GM12874 (cell line): ENCODE results near the gene APOC3.

ENCODE experiments used
- TF ChIP-seq, protein P1 (sequence below): IDR thresholded peaks from 2 replicates; pipeline ENCODE4 v1.5.1; 2011; ENCODE audit warnings: low read depth, mild to moderate bottlenecking, control low read depth, low read length, moderate library complexity; ENCODE audit not compliant: insufficient read depth

The APOC3 gene

DNA sequence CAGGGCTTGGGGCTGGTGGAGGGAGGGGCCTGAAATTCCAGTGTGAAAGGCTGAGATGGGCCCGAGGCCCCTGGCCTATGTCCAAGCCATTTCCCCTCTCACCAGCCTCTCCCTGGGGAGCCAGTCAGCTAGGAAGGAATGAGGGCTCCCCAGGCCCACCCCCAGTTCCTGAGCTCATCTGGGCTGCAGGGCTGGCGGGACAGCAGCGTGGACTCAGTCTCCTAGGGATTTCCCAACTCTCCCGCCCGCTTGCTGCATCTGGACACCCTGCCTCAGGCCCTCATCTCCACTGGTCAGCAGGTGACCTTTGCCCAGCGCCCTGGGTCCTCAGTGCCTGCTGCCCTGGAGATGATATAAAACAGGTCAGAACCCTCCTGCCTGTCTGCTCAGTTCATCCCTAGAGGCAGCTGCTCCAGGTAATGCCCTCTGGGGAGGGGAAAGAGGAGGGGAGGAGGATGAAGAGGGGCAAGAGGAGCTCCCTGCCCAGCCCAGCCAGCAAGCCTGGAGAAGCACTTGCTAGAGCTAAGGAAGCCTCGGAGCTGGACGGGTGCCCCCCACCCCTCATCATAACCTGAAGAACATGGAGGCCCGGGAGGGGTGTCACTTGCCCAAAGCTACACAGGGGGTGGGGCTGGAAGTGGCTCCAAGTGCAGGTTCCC lies at the start of gene APOC3:
Gene APOC3, plus strand, starts transcription at position 383 of the 659 bp plus-strand sequence. CDS start 676 bp downstream, outside the sequence.
- TF ChIP-seq, protein P1, sequence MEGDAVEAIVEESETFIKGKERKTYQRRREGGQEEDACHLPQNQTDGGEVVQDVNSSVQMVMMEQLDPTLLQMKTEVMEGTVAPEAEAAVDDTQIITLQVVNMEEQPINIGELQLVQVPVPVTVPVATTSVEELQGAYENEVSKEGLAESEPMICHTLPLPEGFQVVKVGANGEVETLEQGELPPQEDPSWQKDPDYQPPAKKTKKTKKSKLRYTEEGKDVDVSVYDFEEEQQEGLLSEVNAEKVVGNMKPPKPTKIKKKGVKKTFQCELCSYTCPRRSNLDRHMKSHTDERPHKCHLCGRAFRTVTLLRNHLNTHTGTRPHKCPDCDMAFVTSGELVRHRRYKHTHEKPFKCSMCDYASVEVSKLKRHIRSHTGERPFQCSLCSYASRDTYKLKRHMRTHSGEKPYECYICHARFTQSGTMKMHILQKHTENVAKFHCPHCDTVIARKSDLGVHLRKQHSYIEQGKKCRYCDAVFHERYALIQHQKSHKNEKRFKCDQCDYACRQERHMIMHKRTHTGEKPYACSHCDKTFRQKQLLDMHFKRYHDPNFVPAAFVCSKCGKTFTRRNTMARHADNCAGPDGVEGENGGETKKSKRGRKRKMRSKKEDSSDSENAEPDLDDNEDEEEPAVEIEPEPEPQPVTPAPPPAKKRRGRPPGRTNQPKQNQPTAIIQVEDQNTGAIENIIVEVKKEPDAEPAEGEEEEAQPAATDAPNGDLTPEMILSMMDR = no peak

DNA sequence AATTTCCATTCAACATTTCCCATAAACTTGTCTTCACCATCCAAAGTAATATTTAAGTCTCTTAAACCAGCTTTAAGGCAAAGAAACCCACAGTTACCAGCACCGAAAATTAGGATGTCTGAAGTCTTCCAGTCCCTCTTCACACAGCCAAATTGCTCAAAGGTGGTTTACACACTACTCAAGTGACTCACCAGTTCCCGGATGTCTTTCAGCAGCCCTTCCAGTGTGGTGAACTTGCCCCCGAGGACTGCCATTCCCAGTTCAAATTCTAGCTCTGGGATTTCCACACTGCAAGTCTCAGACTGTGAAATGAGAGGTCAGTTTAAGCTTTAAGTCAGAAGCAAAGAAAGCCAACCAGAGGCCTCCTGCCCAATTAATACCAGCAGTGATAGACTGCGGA lies 47.0 kb upstream of the APOC3 start:
- TF ChIP-seq, protein P1 = no peak

DNA sequence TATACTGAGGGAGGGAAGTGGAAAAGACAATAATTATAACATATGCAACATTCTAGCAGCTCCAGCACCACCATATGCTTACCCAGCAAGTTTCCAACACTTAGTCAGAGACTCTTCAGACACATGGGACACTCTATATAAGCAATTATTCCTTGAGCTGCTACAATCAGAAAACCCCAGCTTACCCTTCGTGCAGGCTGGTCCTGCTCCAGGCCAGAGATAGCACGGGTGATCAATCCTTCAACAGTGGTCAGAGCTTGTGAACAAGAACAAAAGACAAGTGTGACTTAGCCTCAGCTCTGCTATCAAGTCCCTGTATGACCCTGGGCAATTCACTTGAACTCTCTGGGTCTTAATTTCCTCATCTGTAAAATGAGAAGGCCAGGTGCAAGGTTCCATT lies 43.4 kb upstream of the APOC3 start:
- TF ChIP-seq, protein P1 = no peak

DNA sequence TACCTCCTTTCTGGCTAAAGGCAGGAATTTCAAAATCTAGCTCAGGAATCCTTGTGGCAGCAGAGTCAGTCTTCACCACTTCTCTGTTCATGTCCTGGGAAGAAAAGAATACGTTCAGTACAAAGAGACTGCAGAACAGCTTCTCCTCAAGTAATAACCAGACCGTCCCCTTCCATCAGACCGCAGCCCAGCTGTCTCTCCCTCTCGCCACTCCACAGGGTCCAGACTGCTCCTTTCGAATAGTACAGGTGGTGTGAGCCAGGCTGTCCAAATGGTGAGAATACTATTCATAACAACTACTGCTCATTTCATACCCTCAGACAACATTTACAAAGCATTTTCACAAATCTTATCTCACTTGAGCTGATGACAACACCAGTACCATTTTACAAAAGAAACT lies 42.7 kb upstream of the APOC3 start:
- TF ChIP-seq, protein P1 = no peak

DNA sequence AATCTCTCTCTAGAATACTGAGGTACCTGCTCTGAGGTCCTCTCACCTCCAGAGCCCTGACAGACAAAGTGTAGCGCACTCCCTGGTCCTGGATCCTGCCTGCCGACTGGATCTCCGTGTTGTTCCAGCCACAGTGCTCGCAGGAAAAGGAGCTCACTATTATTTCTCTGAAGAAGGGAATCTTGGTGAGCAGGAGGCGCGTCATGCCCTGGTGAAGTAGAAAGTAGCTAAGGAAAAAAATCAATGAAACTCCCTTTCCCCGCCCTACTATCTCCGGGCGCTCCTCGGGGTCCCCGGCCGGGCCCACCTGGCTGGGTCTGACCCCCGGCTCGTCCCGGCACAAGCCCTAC lies 42.3 kb upstream of the APOC3 start:
- TF ChIP-seq, protein P1 = no peak

DNA sequence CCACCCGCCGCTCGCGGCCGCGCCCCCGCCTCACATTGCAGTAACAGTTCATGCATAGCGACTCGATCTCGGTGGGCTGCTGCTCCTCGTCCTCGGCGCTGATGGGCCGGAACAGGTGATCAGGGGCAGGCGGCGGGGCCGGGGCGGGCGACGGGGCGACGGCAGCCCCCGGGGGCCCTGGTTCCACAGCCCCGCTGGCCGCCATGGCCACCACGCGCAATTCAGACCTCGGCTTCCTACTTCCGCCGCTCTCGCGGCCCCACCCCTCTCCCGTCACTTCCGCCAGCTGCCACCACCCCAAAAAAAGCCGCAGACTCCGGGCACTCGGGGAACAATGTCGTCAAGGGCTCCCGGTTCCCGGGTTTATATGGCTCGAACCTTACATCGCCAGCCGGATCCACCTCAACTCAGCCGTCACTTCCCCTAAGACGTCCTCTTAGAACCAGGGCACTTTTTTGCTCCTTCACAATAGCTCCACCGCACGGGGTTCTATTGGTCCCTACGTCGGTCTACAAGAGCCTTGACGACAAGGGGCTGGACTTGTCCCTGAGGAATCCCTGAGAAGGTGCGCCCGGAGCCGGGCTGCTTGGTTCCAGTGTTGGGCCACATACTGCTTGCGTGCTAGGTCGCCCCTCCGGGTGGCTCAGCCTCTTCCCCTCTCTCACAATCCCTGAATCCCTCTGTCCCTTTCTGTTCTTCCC lies 41.8 kb upstream of the APOC3 start, which contains the start of gene ZPR1:
Gene ZPR1, minus strand, starts transcription at position 238 of the 701 bp plus-strand sequence. Its CDS starts 33 bp downstream, at position 205.
- TF ChIP-seq, protein P1 = no peak

DNA sequence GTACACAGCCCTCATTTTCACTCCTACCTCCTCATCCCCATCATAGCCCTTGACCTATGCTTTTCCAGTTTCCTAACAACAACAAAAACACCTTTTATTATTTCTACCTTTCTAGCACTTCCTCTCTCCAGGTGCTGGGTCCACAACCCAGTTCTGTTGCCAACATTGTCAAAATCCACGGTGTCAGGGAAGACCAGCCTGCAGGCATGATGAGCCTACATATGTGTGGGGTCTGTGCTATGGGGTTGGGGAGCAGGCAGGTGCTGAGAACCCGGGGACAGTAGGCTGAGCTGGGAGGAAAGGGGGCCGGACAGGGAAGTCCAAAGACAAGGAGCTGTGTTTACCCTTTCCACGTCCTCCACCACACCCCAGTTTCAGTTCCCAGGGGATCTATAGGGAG lies 41.2 kb upstream of the APOC3 start:
- TF ChIP-seq, protein P1 = no peak
